Femur (tissue), 1 donor: ENCODE results near the gene PRMT1.
A peak's percentile ranks its signal among the peaks of the same experiment; 100 is the strongest.
"Not testable (repeated sequence)": the region's sequence is repeated elsewhere in the genome, so short reads cannot be mapped to it uniquely, and the experiment has no call there.

Experiments
- DNase-seq: peaks from one replicate; pipeline ENCODE4 v3.0.0-alpha.2; 2017

The PRMT1 gene

DNA sequence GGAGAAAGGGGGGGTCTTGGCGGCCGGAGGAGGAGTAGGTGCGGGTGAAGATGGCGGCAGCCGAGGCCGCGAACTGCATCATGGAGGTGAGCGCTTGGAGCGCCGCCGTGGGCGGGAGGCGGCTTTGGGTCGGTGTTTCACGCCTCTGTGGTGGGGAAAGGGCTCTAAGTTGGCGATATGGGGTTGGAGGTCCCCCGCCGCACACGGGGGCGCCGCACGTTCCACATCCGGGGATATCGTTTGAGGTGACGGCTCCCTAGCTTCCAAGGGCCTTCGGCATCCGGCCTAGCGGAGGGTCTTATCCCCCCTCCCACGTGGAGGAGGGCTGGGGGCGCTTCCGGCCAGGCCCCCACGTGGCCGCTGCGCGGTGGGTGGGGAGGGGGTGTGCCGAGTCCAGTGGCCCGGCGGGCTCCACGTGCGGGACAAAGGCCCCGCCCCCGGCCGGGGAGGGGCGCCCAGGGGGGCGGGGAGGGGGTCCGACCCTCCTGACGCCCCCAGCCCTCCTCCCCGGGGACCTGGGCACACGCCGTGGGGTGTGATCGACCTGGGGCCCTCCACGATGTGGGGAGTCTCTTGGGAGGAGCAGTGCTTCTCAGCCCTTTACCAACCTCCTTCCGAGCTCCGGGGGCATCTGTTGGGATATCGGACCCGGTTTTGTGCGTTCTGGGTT is at the start of gene PRMT1:
Gene PRMT1, plus strand, starts transcription at position 41 of the 670 bp plus-strand sequence. Its CDS starts 10 bp downstream, at position 51.
- peak; percentile 82 for DNase-seq

DNA sequence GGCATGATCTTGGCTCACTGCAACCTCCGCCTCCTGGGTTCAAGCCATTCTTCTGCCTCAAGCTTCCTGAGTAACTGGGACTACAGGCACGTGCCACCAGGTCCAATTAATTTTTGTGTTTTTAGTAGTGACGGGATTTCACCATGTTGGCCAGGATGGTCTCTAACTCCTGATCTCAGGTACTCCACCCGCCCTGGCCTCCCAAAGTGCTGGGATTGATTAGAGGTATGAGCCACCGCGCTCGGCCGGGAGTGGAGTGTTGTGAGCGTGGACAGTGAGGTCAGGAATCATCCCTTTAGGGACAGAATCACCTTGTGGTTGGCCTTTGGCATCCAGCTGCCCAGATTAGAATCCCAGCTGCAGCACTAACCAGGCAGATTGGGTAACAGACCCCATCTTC is 47.4 kb upstream of the PRMT1 start:
- no peak for DNase-seq

DNA sequence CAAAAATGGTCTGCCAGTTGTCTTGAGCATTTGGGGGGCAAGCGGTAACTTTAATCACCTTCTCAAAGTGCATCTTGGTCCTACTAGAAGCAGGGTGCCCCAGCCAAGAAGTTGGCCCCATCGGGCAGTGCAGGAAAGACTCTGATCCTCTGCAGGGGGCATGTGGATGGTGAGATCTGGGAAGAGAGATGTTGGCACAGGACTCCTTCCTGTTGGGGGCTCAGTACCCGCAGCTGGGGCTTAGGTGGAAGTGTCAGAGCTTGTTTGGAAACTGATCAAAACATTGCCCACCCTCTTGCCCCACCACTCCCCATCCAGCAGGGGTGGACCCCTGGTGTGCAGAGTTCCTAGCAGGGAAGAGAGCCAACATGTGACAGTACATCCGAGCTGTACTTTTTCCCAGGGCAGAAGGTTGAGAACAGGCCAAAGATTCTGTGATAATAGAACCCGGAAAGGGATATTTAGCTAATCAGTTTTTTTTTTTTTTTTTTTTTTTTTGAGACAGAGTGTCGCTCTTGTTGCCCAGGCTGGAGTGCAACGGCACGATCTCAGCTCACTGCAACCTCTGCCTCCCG is 46.0 kb upstream of the PRMT1 start:
- no peak for DNase-seq

DNA sequence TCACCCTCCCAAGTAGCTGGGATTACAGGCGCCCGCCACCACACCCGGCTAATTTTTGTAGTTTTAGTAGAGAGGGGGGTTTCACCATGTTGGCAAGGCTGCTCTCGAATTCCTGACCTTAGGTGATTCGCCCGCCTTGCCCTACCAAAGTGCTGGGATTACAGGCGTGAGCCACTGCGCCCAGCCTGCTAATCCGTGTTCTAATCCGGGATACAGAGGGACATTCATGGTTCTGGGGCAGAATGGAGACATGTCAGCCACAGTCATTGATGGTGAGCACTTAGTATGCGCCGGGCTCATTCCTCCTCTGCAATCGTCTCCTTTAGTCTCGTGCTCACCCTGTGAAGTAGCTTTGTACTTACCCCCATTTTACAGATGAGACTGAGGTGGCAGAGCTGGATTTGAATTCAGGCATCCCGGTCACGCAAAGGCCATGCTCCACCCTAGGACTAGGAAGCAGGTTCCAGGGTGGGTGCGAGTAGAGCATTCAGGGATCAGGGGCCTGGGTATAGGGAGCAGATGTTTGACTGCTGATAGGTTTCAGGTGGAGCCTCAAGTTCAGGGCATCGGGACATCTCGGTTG is 45.4 kb upstream of the PRMT1 start:
- DNase-seq = no peak

DNA sequence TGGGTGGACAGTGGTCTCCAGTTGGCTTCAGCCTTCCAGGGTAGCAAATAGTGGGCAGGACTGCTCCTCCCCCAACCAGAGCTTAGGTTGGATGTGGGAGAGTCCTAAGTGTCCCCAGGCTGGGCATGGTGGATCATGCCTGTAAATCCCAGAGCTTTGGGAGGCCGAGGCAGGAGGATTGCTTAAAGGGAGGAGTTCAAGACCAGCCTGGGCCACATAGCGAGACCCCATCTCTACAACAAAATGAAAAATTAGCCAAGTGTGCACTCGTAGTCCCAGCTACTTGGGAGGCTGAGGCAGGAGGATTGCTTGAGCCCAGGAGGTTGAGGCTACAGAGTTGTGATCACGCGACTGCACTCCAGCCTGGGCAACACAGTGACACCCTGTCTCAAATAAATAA is 44.5 kb upstream of the PRMT1 start:
- DNase-seq = no peak

DNA sequence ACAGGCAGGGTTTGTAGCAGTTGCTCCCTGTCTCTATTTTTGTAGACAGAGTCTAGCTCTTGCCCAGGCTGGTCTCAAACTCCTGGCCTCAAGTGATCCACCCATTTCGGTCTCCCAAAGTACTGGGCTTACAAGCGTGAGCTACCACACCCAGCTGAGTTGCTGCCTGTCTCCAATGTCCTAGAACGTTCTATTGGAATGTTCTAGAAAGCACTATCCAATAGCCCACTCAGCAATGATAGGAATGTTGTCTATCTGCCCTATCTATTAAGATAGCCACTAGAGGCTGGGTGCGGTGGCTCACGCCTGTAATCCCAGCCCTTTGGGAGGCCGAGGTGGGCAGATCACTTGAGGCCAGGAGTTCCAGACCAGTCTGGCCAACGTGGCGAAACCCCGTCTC is 43.8 kb upstream of the PRMT1 start:
- not testable (repeated sequence) for DNase-seq

DNA sequence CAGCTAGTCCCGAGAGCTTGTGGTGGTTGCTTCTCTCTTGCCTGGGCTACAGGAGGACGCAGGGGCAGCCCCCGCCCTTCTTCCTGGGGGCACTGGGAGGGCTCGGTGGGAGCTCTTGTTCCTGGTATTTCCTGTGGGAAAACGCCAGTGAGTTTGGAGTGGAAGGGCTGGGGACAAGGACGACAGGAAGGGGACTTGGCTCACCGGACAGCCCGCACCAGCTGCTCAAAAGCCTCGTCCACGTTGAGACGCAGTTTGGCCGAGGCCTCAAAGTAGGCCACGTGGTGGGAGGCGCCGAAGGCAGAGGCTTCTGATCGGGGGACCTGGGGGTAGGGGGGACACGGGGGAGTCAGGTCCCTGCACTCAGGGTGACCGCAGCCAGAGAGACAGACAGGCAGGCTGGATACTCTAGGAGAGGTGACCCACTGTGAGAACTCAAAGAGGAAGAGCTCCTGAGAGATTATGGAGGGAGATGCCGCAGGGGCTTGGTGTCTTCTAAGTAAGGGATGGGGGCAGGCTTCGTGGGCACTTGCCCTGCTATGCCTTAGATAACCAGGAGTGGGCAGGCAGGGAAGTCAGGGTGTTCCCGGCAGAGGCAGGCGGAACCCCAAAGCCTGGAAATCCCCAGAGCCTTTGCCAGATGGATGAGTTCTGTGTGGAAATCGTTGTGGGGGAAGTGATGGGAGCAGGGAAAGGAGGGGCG is 41.4 kb upstream of the PRMT1 start:
- no peak for DNase-seq

DNA sequence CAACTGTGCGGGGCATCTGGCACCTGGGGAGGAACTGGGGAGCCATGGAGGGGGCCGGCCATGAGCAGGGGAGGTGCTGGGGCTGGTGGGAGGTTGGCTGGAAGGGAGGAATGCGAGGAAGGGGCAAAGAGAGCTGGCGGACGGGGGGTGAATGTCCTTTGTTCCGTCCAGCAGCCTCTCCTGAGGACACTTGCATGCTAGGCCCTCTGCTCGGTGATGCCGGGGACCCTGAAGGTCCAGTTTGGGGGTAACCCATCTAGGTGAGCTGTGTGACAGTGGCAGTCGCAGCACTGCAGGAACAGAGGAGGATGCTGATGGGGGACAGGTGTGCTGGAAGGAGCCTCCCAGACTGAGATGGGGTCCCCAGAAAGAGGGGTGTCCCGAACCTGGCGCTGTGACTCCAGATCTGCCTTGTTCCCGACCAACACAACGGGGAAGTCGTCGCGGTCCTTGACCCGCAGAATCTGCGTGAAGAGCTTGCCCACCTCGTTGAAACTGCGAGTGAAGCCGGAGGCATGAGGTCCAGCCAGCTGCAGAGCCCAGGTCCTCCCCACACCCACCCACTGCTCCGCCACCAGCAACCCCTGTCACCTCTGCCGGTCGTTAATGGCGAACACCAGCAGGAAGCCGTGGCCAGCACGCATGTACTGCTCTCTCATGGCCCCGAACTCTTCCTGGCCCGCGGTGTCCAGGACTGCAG is 40.7 kb upstream of the PRMT1 start:
- DNase-seq = no peak

DNA sequence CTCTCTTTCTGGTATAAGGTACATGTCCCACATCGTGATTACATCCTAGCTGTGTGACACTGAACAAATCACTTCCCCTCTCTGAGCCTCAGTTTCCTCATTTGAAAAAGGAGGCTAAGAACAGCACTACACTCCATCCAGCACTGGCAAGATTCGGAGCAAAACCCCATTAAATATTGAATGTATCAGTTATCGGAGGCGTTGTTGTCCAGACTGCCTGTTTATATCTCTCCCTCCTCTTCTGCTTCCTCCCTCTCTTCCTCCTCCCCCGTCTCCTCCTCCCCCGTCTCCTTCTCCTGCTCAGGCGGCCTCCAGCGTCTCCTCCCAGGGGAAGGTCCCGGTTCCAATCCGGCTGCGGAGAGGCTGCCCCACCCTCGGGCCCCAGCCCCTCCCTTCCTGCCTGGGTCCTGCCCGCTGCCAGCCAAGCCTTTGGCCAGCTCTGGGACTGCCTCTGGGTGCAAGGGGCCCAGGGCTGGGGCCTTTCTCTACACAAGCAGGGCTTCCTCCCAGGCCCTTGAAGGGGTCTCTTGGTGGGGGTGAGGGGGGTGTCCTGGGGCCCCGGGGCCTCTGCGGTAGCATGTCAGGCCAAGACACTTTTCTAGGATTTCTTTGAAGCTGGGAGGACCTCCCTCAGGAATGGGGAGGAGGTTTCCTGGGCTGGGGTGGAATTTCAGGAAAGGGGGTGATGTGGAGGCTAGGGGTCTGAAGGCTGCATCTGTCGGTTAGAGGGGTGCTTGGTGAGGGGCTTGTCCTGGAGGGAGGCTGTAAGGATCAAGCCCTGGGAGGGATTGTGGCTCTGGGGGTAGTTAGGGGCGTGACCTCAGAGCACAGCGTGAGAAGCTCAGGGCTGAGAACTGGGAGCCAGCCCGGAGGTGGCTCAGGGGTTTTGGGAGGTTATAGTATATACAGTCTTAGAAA is 39.0 kb upstream of the PRMT1 start:
- peak; percentile 83 for DNase-seq

DNA sequence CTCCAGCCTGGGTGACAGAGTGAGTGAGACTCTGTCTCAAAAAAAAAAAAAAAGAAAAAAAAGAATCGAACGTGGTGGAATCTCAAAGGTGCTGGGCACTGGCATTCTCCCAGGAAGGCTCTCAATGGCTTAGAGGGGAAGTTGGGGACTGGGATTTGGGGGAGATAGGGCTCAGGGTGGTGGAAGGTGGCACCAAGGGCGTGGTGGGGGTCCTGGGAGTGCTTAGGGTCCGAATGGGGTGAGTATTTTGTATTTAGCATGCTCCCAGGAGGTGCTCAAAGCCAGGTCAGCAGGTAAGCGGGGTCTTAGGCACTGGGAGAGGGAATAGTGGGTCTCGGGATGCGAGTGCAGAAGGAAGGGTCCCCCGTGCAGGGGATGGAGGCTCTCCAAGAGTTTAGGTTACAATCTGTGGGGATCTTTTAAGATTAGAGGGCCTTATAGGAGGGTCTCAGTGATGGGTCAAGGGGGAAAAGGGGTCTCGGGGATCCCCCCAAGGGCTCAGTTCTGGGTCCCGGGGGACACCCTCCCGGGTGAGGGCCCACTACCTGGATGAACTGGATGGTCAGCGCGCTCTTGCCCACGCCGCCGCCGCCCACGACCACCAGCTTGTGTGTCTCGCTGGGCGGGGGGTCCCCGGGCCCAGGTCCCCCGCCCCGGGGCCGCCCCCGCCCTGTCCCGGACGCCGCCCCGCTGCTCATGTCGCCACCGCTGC is 37.5 kb upstream of the PRMT1 start:
- no peak for DNase-seq

DNA sequence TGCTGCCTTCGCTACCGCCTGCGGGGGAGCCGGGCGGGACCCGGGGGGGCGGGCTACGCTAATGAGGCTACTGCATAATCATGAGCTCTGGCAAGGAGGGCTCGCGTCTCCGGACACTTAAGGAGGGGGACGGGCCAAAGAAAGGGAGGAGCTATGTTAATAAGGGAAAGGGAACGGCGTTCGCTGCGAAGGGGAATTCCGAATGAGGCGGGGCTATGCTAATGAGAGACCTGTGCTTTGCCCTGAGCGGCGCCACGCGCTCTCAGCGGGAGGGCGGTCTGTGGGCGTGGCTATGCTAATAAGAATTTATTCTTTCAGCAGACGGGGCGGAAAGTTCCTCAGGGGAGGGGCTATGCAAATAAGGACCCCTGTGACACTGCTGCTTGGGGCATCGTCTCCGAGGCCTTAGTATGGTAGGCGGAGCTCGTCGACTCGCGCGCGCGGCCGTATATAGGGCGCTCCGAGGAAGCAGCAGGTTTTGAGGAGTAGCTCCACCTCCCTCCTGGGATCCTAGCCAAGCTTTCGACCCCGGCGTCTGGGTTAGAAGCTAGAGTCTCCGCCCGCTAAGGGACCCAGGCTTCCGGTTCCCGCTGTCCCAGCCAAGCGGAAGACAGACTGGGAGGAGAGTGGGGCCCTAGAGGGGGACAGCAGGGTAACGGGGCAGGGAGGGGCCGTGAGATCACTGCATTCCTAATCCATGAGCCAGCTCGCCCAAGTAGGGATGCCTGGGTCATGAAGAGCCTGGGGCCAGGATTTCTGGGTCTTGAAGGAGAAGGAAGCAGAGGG is 36.8 kb upstream of the PRMT1 start, which contains the start of gene RRAS:
Gene RRAS, minus strand, starts transcription at position 31 of the 786 bp plus-strand sequence. CDS start 45 bp downstream, outside the sequence.
- DNase-seq = peak; percentile 100

DNA sequence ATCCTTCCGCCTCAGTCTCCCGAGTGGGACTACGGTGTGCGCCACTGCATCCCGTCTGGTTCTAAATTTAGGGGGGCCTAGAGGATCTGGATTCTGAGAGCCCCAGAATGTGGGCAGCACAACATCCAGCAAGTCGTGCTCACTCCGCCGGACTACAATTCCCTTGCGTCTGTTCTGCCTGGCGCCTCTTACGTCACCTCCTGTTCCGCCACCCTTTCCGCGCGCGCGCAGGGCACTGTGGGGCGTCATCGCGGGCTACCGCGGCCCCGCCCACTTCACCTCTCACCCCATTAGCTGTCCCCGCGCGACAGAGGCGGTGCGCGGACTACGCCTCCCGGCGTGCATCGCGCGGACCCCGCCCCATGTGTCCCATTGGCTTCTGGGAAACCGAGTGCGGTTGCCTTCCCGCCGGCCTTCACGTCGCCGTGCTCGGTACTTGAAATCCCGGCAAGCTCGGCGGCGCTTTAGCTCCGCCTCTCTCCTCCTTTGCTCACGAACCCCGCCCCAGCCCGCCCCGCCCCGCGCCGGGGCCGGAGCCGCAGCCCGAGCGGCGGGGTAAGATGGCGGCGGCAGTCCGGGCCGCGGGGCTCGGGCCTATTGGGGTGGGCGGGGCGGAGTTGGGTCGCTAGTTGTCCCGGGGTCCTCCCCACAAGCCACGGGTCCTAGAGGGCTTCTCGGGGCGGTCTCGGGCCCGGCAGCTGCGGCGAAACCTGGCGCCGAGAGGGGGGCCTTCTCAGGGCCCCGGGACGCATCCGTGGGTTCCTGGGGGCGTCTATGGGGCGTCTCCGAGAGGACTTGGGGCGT is 35.2 kb upstream of the PRMT1 start, which contains the start of gene SCAF1:
Gene SCAF1, plus strand, starts transcription at position 522 of the 804 bp plus-strand sequence. CDS start 2,818 bp downstream, outside the sequence.
- peak; percentile 100 for DNase-seq

DNA sequence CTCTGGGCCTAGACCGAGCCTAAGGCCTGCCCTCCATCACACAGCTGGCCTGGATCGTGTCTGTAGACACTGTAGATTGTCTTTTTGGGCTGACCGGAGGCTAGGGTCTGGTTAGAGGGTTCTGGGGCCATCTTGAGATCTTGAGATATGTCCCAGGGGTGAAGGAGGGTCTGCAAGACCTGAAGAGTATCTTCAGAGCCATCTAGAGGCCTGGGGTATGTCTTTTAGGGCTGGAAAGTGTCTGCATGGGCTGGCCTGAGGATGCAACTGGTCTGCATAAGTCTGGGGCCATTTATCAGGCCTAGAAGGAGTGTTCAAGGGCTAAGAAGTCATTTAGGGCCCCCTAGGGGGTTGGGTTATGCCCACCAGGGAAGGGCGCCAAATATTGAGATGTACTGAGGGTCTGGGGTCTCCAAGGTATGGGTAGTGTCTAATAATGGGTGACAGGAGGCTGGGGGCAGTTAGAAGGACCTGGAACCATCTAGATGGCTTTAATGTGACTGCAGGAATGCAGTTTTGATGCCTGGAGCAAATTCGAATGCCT is 34.5 kb upstream of the PRMT1 start:
- DNase-seq = no peak

DNA sequence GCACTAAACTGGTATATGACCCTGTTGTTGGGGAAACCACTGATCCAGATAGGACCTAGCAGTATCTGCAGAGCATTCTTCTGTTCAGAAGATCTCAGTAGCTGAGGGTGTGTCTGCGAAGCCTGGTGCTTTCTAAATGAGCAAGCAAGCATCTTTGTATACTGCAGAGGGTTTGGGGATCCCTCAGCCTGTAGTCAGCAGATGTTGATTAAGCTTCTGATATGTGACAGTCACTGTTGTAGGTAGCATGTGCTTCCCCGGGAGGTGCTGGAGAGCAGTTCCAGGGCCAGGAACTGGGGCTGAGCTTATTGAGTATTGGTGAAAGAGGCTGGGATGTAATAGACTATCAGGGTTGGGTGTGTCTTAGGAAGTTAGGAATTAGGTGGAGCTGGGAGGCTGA is 33.6 kb upstream of the PRMT1 start:
- DNase-seq = no peak

DNA sequence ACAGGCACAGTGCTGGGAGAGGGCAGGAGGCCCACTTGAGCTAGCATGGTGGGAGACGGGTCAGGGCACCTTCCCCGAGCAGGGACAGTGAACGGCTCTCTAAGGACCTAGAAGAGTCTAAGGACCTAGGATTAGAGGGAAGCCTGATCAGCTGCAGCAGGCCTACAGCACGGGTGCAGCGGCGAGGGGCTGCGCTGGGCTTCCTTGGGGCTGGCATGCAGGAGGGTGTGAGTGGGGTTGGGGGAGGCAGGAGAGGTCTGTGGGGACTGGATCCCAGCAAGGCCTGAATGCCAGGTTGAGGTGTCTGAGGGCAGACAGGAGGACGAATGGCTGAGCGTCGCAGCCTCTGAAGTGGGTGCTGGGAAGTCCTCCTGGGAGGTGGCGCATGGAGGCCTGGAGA is 31.5 kb upstream of the PRMT1 start:
- DNase-seq = no peak

DNA sequence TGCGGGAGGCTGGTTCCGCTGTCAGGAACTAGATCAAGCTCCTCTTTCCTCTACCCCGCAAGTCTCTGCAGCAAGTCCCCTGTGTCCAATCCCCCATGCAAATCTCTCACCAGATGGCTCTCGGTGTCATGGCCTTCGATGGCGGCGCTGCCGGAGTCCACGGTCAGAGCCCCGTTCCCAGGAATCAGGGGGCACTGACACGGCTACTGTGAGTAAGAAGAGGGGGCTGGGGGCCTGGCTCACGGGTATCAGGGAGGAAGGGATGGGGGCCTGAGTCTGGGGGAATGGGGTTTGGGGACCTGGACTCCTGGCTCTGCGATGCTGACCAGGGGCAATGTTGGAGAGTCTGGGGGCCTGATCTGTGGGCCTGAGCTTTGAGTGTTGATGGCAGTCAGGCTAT is 31.1 kb upstream of the PRMT1 start:
- no peak for DNase-seq

DNA sequence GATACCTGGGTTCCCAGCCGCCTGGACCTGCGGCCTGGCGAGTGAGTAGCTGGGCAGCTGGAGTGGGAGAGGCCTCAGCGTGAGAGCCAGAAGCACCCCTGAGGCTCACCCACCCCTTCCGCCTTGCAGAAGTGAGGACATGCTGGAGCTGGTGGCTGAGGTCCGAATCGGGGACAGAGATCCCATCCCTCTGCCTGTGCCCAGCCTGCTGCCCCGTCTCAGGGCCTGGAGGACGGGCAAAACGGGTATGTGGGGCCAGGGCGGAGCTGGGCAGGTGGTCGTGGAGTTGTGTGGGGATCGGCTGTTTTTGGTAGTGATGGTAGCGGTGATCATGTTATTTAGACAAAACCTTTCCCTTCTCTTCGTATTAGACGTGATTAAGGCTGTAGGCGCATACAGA is 30.5 kb upstream of the PRMT1 start:
- no peak for DNase-seq

DNA sequence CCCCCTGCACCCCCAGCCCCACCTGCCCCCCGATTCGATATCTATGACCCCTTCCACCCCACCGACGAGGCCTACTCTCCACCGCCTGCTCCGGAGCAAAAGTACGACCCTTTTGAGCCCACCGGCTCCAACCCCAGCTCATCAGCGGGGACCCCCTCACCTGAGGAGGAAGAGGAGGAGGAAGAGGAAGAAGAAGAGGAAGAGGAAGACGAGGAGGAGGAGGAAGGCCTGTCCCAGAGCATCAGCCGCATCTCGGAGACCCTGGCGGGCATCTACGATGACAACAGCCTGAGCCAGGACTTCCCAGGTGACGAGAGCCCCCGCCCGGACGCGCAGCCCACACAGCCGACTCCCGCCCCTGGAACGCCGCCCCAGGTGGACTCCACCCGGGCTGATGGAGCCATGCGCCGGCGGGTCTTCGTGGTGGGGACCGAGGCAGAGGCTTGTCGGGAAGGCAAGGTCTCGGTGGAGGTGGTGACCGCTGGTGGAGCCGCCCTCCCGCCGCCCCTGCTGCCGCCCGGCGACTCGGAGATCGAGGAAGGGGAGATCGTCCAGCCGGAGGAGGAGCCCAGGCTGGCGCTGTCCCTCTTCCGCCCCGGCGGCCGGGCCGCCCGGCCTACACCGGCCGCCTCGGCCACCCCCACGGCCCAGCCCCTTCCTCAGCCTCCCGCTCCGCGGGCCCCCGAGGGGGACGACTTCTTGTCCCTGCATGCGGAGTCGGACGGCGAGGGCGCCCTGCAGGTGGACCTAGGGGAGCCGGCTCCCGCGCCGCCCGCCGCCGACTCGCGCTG is 25.8 kb upstream of the PRMT1 start:
- no peak for DNase-seq
